ENCODE data around the gene CCDC167. TPM values are rescaled to one million over a fixed set of nuclear protein-coding genes. Genes with fewer than 3 reads are reported as not detected.
"Not testable (repeated sequence)": the region's sequence is repeated elsewhere in the genome, so short reads cannot be mapped to it uniquely, and the experiment has no call there.

CCDC167 gene
- total RNA-seq, 1 donor from 2014 or later, result 28.4 TPM

GRCh38 chr6:37456126-37456525 is 43.6 kb downstream of the CCDC167 start:
- peaks cover 45 to 76% of the 10 kb centered on the region in 2 donors for H3K36me3 ChIP-seq

GRCh38 chr6:37454420-37455140 is 45.1 kb downstream of the CCDC167 start:
- Histone ChIP-seq H3K4me3 (no peak overlapping the region), H3K36me3 (peaks cover 46 to 75% of the 10 kb centered on the region in 2 donors), H3K27ac (no peak overlapping the region), H3K27me3 (no peaks in the 10 kb centered on the region), H3K4me1 (no peaks in the 10 kb centered on the region), H3K9me3 (no peaks in the 10 kb centered on the region)
- intact Hi-C loops (cut with DNase I), result no loop called here
- DNase-seq (ENCODE audit: low spot score in 2 of 2), result no peak
- no peak for TF ChIP-seq CTCF (IDR thresholded peaks at IDR 0.05)

More at GRCh38 chr6:37456126-37456525, 43.6 kb downstream of the CCDC167 start:
- TF ChIP-seq CTCF (IDR thresholded peaks at IDR 0.05), result no peak
- Histone ChIP-seq H3K4me1 (no peaks in the 10 kb centered on the region), H3K4me3 (no peak overlapping the region), H3K27me3 (no peaks in the 10 kb centered on the region), H3K27ac (no peak overlapping the region), H3K9me3 (no peaks in the 10 kb centered on the region)
- DNase-seq (ENCODE audit: low spot score in 2 of 2), result no peak
- intact Hi-C loops (cut with DNase I), result no loop called here

- H3K4me1 ChIP-seq, result no peaks in the 10 kb centered on the region
- H3K9me3 ChIP-seq, result no peaks in the 10 kb centered on the region
- no peak overlapping the region for H3K4me3 ChIP-seq
- no peaks in the 10 kb centered on the region for H3K27me3 ChIP-seq
- H3K27ac ChIP-seq, result no peak overlapping the region
- intact Hi-C loops (cut with DNase I), result no loop called here
- TF ChIP-seq CTCF (IDR thresholded peaks at IDR 0.05), result no peak
- DNase-seq (ENCODE audit: low spot score in 2 of 2), result no peak
- H3K36me3 ChIP-seq, result peaks cover 51 to 77% of the 10 kb centered on the region in 2 donors
Observed at GRCh38 chr6:37452522-37452921, 47.2 kb downstream of the CCDC167 start.

- Histone ChIP-seq H3K27me3 (no peaks in the 10 kb centered on the region), H3K4me3 (no peak overlapping the region), H3K9me3 (no peaks in the 10 kb centered on the region), H3K4me1 (no peaks in the 10 kb centered on the region), H3K36me3 (peaks cover 60 to 86% of the 10 kb centered on the region in 2 donors), H3K27ac (no peak overlapping the region)
- intact Hi-C loops (cut with DNase I), result no loop called here
- no peak for TF ChIP-seq CTCF (IDR thresholded peaks at IDR 0.05)
- DNase-seq (ENCODE audit: low spot score in 2 of 2), result no peak
Observed at GRCh38 chr6:37451441-37452193, 48.1 kb downstream of the CCDC167 start.

GRCh38 chr6:37449984-37450383 is 49.7 kb downstream of the CCDC167 start:
- no peak for DNase-seq (ENCODE audit: low spot score in 2 of 2)
- intact Hi-C loops (cut with DNase I), result no loop called here
- Histone ChIP-seq H3K4me1 (no peaks in the 10 kb centered on the region), H3K27ac (no peak overlapping the region), H3K36me3 (peaks cover 72 to 94% of the 10 kb centered on the region in 2 donors), H3K9me3 (no peaks in the 10 kb centered on the region), H3K27me3 (no peaks in the 10 kb centered on the region), H3K4me3 (no peak overlapping the region)
- no peak for TF ChIP-seq CTCF (IDR thresholded peaks at IDR 0.05)

GRCh38 chr6:37443216-37443542 is 56.5 kb downstream of the CCDC167 start:
- H3K4me1 ChIP-seq; H3K27me3 ChIP-seq; intact Hi-C loops (cut with DNase I); DNase-seq (ENCODE audit: low spot score in 2 of 2); H3K9me3 ChIP-seq: not testable (repeated sequence)
- peaks cover 36 to 53% of the 10 kb centered on the region in 2 donors for H3K36me3 ChIP-seq
- peak overlapping the region; percentile 54 to 60 for H3K27ac ChIP-seq
- peak overlapping the region; percentile 31 to 59 for H3K4me3 ChIP-seq
